Epithelial cell of prostate (primary cell): ENCODE measurements around the gene SHC1.

Experiments
- DNase-seq: peaks from one replicate; pipeline ENCODE4 v3.0.0-alpha.2; 2011; ENCODE audit warnings: low read depth, low spot score
- H3K27ac ChIP-seq: fragments of 450-650 bp; 2 replicates; pipeline ENCODE4 v1.5.1; 2017; ENCODE audit warnings: mild to moderate bottlenecking

The SHC1 gene

GRCh38 chr1:154960446-154961136 lies 10.0 kb downstream of the SHC1 start:
- peak overlapping the region; percentile 92 for H3K27ac ChIP-seq
- no peak for DNase-seq

GRCh38 chr1:154959426-154959780 lies 11.1 kb downstream of the SHC1 start:
- no peak overlapping the region for H3K27ac ChIP-seq
- DNase-seq: no peak

- H3K27ac ChIP-seq: no peak overlapping the region
These were observed 11.7 kb downstream of the SHC1 start for GRCh38 chr1:154958681-154959425.

GRCh38 chr1:154958036-154958435 lies 12.5 kb downstream of the SHC1 start:
- H3K27ac ChIP-seq: no peak overlapping the region
- DNase-seq: no peak

More at GRCh38 chr1:154958681-154959425, 11.7 kb downstream of the SHC1 start:
- no peak for DNase-seq

- no peak for DNase-seq
- peak overlapping the region; percentile 40 for H3K27ac ChIP-seq
These were observed 13.4 kb downstream of the SHC1 start for GRCh38 chr1:154957091-154957657.

- H3K27ac ChIP-seq: peak overlapping the region; percentile 40
- DNase-seq: no peak
These were observed 14.0 kb downstream of the SHC1 start for GRCh38 chr1:154956544-154956941.

GRCh38 chr1:154955718-154956543 lies 14.6 kb downstream of the SHC1 start, which contains the start of gene PBXIP1:
Gene PBXIP1, minus strand, starts transcription at chr1:154956099. Its CDS starts 2,378 bp downstream, at chr1:154953721.
- peak within 1 kb of the TSS; percentile 40 for H3K27ac ChIP-seq
- DNase-seq: no peak

- peak overlapping the region; percentile 40 for H3K27ac ChIP-seq
- DNase-seq: no peak
These were observed 15.4 kb downstream of the SHC1 start for GRCh38 chr1:154955039-154955717.

- no peak for DNase-seq
- H3K27ac ChIP-seq: no peak overlapping the region
These were observed 16.0 kb downstream of the SHC1 start for GRCh38 chr1:154954541-154954940.

- no peak for DNase-seq
- no peak overlapping the region for H3K27ac ChIP-seq
These were observed 16.9 kb downstream of the SHC1 start for GRCh38 chr1:154953611-154954038.

- no peak for DNase-seq
- no peak overlapping the region for H3K27ac ChIP-seq
These were observed 17.9 kb downstream of the SHC1 start for GRCh38 chr1:154952664-154953063.

GRCh38 chr1:154951901-154952657 lies 18.5 kb downstream of the SHC1 start:
- no peak overlapping the region for H3K27ac ChIP-seq
- no peak for DNase-seq

GRCh38 chr1:154948079-154948478 lies 22.5 kb downstream of the SHC1 start:
- no peak for DNase-seq

GRCh38 chr1:154945962-154946850 lies 24.3 kb downstream of the SHC1 start:
- no peak overlapping the region for H3K27ac ChIP-seq
- DNase-seq: no peak

More at GRCh38 chr1:154948079-154948478, 22.5 kb downstream of the SHC1 start:
- H3K27ac ChIP-seq: no peak overlapping the region

- no peak for DNase-seq
- no peak overlapping the region for H3K27ac ChIP-seq
These were observed 25.2 kb downstream of the SHC1 start for GRCh38 chr1:154945160-154945961.

GRCh38 chr1:154944401-154945159 lies 26.0 kb downstream of the SHC1 start:
- no peak for DNase-seq
- no peak overlapping the region for H3K27ac ChIP-seq
